ENCODE measurements around the gene SLC19A3.
"Not testable (repeated sequence)": the region's sequence is repeated elsewhere in the genome, so short reads cannot be mapped to it uniquely, and the experiment has no call there.

GRCh38 chr2:227673620-227674019 lies 44.2 kb downstream of the SLC19A3 start:
- TF ChIP-seq REST (IDR thresholded peaks at IDR 0.05; ENCODE audit: borderline replicate concordance); CTCF (IDR thresholded peaks at IDR 0.05; ENCODE audit: poor library complexity, severe bottlenecking): not testable (repeated sequence)

All from neural cell (in vitro differentiated cells).